Kidney epithelial cell (primary cell): Measurements from ENCODE around the gene ZBTB47. TPM values are rescaled to one million over a fixed set of nuclear protein-coding genes. Genes with fewer than 3 reads are reported as not detected.

ENCODE experiments used
- DNase-seq: peaks from one replicate; pipeline ENCODE4 v3.0.0-alpha.2; 2010; ENCODE audit warnings: low read depth
- H3K27me3 ChIP-seq: 2 replicates; pipeline ENCODE4 v1.6.0; 2011; ENCODE audit warnings: low read length; ENCODE audit not compliant: control insufficient read depth, insufficient read depth
- H3K36me3 ChIP-seq: 2 replicates; pipeline ENCODE4 v1.5.1; 2011; ENCODE audit warnings: low read length; ENCODE audit not compliant: control insufficient read depth, insufficient read depth
- H3K4me3 ChIP-seq: 2 replicates; pipeline ENCODE4 v1.5.1; 2011; ENCODE audit warnings: low read depth, mild to moderate bottlenecking, control low read depth, low read length
- total RNA-seq: library from RNA; depleted of rRNA; stranded (reverse); fragments of >200 nt; gene quantifications from 2 replicates; pipeline ENCODE4 v1.2.3, GENCODE V29; 2015
- TF ChIP-seq, protein P1 (sequence below): IDR thresholded peaks from 2 replicates; pipeline ENCODE4 v1.5.1; 2011; ENCODE audit warnings: mild to moderate bottlenecking, moderate library complexity, low read length, control low read depth, inconsistent platforms; ENCODE audit not compliant: insufficient read depth, poor library complexity, severe bottlenecking

Gene ZBTB47
- total RNA-seq, 1 donor from 2014 or later = 8.8 TPM

DNA sequence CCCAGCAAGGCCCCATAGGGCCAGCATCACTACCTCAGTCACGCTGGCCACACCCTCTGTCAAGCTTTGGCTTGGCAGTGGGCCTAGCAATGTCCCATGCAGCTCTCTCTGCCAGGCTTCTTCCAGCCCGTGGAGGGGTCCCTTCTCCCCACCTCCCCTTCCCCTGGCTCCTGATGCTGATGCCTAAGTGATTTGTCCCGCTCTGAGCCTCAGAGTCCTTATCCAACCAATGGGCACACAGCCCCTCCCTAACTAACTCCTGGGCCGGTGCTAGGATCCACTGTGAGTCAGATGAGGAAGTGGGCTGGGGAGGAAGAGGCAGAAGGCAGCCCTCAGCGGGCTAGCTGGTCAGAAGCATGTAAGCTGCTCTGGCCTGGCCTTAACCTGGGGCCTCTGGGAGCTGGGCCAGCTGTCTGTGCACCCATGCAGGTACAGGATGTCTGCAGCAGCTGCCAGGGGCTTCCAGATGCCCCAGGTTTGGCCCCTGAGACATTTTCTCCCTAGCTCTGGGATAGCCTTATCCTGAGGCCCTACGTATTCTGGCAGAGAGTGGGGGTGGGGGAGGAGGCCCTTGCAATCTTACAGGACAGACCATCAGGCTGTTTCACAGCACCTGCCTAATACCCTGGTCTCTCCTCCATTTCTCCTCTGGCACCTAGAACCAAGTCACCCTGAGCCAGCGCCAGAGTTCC is 740 bp upstream of the ZBTB47 start:
- DNase-seq = peak; percentile 66
- no peaks in the 10 kb centered on the region for H3K36me3 ChIP-seq
- H3K4me3 ChIP-seq = peak overlapping the region; percentile 79
- no peaks in the 10 kb centered on the region for H3K27me3 ChIP-seq
- TF ChIP-seq, protein P1, sequence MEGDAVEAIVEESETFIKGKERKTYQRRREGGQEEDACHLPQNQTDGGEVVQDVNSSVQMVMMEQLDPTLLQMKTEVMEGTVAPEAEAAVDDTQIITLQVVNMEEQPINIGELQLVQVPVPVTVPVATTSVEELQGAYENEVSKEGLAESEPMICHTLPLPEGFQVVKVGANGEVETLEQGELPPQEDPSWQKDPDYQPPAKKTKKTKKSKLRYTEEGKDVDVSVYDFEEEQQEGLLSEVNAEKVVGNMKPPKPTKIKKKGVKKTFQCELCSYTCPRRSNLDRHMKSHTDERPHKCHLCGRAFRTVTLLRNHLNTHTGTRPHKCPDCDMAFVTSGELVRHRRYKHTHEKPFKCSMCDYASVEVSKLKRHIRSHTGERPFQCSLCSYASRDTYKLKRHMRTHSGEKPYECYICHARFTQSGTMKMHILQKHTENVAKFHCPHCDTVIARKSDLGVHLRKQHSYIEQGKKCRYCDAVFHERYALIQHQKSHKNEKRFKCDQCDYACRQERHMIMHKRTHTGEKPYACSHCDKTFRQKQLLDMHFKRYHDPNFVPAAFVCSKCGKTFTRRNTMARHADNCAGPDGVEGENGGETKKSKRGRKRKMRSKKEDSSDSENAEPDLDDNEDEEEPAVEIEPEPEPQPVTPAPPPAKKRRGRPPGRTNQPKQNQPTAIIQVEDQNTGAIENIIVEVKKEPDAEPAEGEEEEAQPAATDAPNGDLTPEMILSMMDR = no peak

DNA sequence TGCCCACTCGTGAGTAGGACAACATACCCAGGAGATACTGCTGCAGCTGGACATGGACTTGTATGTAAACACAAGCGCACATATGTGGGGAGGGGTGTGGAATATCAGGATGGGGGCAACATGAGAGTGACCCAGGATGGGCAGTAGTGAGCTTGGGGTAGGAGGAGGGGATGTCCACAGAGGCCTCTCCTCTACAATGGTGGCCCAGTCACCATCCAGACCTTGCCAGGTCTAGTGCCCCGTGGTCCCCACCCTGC is 266 bp upstream of the ZBTB47 start:
- TF ChIP-seq, protein P1 = no peak
- Histone ChIP-seq H3K36me3 (no peaks in the 10 kb centered on the region), H3K27me3 (no peaks in the 10 kb centered on the region), H3K4me3 (peak overlapping the region; percentile 79)
- no peak for DNase-seq

DNA sequence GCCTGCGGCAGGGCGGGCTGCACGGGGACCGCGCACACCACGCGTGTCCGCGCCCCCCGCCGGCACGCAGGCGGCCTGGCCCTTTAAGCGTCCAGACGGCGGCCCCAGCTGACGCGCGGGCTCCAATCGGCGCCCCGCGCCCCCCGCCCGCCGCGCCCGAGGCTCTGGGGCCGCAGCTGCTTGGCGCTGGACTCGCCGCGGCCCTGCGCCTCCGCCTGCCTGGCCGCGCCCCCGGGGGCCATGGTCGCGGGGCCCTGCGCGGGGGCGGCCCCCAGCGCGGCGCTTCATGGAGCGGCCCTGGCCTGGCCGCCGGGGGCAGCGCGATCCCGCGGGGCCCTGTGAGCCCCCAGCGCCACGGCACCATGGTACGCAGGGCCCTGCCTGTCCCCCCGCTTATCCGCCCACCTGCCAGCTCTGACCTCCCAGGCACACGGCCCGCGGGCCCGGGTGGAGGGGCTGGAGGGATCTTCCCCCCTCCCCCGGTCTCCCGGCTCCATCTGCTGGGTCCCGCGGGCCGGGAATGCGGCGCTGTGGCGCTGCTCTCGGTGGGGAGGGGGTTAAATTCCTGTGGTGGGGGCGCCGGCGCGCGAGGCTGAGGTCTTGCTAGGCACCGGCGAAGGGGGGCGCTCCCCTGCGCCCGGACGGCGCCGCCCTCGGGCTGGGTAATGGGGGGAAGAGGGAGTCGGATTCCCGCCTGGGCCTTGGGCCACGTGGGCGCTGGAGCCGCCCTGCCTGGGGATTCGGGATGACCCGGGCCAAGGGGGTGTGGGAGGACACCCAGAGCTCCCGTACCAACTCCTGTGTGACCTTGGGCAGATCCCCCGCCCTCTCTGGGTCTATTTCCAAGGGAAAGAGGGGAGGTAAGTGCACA is 1.1 kb downstream of the ZBTB47 start:
- H3K4me3 ChIP-seq = peak overlapping the region; percentile 79
- no peaks in the 10 kb centered on the region for H3K27me3 ChIP-seq
- TF ChIP-seq, protein P1 = peak; percentile 14
- H3K36me3 ChIP-seq = no peaks in the 10 kb centered on the region
- no peak for DNase-seq

DNA sequence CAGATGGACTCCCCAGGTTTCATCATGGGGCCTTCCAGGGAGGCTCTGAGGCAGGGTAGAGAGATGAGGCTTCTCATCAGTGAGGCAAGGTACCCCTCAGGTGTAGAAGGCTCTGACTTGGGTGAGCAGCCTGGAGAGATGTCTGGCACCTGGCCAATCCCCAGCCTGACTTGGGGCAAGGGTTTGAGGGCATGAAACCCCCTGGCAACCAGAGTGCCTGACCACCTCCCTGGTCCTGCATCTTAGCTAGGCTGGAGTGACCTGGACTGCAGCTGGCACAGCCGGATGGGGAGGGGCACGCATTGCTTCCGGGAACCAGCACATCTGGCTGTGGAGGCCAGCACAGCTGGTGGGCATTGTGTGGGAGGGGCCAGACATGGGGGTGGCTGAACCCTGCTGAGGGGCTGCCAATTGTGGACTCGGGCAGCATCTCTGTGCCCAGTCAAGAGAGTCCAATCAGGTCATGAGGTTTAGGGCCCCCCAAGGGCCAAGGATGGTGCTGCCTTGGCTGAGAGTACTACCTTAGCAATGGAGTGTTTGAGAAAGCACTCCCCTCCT is 1.9 kb downstream of the ZBTB47 start:
- Histone ChIP-seq H3K4me3 (peak overlapping the region; percentile 79), H3K36me3 (no peaks in the 10 kb centered on the region), H3K27me3 (no peaks in the 10 kb centered on the region)
- DNase-seq = no peak
- TF ChIP-seq, protein P1 = no peak

DNA sequence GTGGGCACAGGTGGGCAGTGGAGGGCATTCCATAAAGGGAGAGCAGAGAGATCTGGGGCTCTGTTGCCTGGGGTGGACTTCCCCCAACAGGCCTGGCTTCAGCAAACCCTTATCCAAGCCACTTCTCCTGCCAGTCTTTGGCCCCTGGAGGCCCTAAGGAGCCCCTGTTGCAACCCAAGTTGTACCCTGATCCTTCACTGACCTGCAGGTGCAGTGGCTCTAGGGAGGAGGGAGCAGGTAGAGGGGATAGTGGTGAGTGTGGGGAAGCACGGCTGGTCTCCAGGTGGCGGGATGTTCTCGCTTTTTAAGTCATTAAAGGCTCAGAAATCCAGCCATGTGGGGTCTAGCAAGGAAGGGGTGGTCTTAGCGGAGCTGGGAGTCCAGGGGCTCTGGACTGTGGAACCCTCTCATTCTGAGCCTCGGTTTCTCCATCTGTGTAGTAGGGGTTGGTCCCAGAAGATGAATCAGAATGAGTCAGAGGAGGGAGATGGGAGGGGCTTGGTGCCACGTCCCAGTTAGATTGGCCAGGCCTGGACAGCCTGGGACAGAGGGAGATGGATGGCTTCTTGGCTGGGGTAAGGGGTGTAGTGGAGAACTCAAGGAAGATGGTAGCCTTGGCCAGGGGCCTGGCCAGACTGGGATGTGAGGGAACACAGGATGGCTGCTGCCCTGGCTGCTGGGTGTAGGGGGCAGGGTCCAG is 2.6 kb downstream of the ZBTB47 start:
- TF ChIP-seq, protein P1 = no peak
- H3K4me3 ChIP-seq = no peak overlapping the region
- no peaks in the 10 kb centered on the region for H3K36me3 ChIP-seq
- no peaks in the 10 kb centered on the region for H3K27me3 ChIP-seq
- no peak for DNase-seq
